Peyer's patch (tissue), 4 donors: ENCODE data around the gene RPEL1.

Experiments
- CTCF ChIP-seq, 6 experiments: fragments of 450-650 bp in 4 of 6; fragments of 200-600 bp in 2 of 6; sonication (generic) in 1 of 6; IDR thresholded peaks; one replicate each; pipeline ENCODE4 v1.5.1; 2017 to 2019; ENCODE audit warnings: antibody characterized with exemption in 6 of 6, mild to moderate bottlenecking in 3 of 6, moderate library complexity in 1 of 6
- POLR2A ChIP-seq, 2 donors: fragments of 450-650 bp; IDR thresholded peaks; one replicate each; pipeline ENCODE4 v1.5.1; 2017; ENCODE audit warnings: antibody characterized with exemption in 2 of 2, mild to moderate bottlenecking in 2 of 2, moderate library complexity in 2 of 2

GRCh38 chr10:103204353-103205255 lies 41.1 kb upstream of the RPEL1 start:
- TF ChIP-seq CTCF (IDR thresholded peaks at IDR 0.05) (no peak), POLR2A (IDR thresholded peaks at IDR 0.05) (no peak)
